ENCODE results near the gene PDE4D. TPM values are rescaled to one million over a fixed set of nuclear protein-coding genes. Genes with fewer than 3 reads are reported as not detected.

The PDE4D gene
- total and polyA plus RNA-seq, 2 donors (not counting 3 experiments of a cell fraction or from before 2014, with no cell fraction given) = 34.5 to 51.2 TPM

- no peak for TF ChIP-seq JUN (IDR thresholded peaks at IDR 0.05; ENCODE audit: borderline replicate concordance, insufficient read depth, insufficient read length, low read depth)
- dilution Hi-C loops (cut with MboI; ENCODE audit: extremely low pct_ligation_motif_present, low sequenced_read_pairs) = no loop called here
- POLR2A ChIA-PET = no interaction called here
Observed at GRCh38 chr5:59729357-59729756, 164.2 kb downstream of the PDE4D start.

GRCh38 chr5:59728356-59728755 is 165.2 kb downstream of the PDE4D start:
- POLR2A ChIA-PET = no interaction called here
- BruUV-seq (replicated peaks) = no TSS peak

More at GRCh38 chr5:59729357-59729756, 164.2 kb downstream of the PDE4D start:
- Histone ChIP-seq H3K9me3 (replicated peaks; ENCODE audit: control insufficient read depth, insufficient read depth, low read length) (no peaks in the 10 kb centered on the region), H3K36me3 (ENCODE audit: control insufficient read depth in 2 of 2, extremely low read depth in 1 of 2, insufficient read depth in 2 of 2, low read length in 2 of 2) (no peaks in the 10 kb centered on the region), H3K4me1 (ENCODE audit: control insufficient read depth, extremely low read depth, insufficient read depth, low read length) (peaks cover 5% of the 10 kb centered on the region), H3K4me2 (ENCODE audit: insufficient read depth, low read length) (no peak overlapping the region), H3K9me1 (replicated peaks; ENCODE audit: control insufficient read depth, extremely low read depth, insufficient read depth, low read length) (no peaks in the 10 kb centered on the region), H3K27me3 (ENCODE audit: control insufficient read depth in 2 of 2, insufficient read depth in 2 of 2, low read length in 2 of 2) (no peaks in the 10 kb centered on the region), H3K4me3 (replicated peaks in 1 of 3; ENCODE audit: insufficient read depth in 1 of 3, low read depth in 1 of 3, low read length in 3 of 3) (no peak overlapping the region), H2AFZ (ENCODE audit: low read depth, low read length) (no peak overlapping the region), H3K9ac (replicated peaks; ENCODE audit: extremely low read depth, insufficient read depth, low read length) (no peak overlapping the region), H3K27ac (ENCODE audit: insufficient read depth, low read depth, low read length) (no peak overlapping the region), H3K79me2 (ENCODE audit: control insufficient read depth, insufficient read depth, low read length) (no peaks in the 10 kb centered on the region), H4K20me1 (replicated peaks; ENCODE audit: control insufficient read depth, extremely low read depth, insufficient read depth, low read length) (no peaks in the 10 kb centered on the region)
- no TSS peak for BruUV-seq (replicated peaks)
- CTCF ChIA-PET = interaction anchor here (0.7 to 2.3 kb wide), 5 partner anchors 10 to 224 kb away, joined by 3 to 7 read pairs (median 4); no protein-coding TSS in a partner anchor
- no peak for FAIRE-seq
- DNase-seq (ENCODE audit: low read depth, low spot score) = no peak
- intact Hi-C loops (cut with micrococcal nuclease) = no loop called here

More at GRCh38 chr5:59728356-59728755, 165.2 kb downstream of the PDE4D start:
- DNase-seq (ENCODE audit: low read depth, low spot score) = no peak
- intact Hi-C loops (cut with micrococcal nuclease) (no loop called here), dilution Hi-C loops (cut with MboI; ENCODE audit: extremely low pct_ligation_motif_present, low sequenced_read_pairs) (no loop called here)
- no peaks in the 10 kb centered on the region for H3K9me1 ChIP-seq (replicated peaks; ENCODE audit: control insufficient read depth, extremely low read depth, insufficient read depth, low read length)
- H3K36me3 ChIP-seq (ENCODE audit: control insufficient read depth in 2 of 2, extremely low read depth in 1 of 2, insufficient read depth in 2 of 2, low read length in 2 of 2) = no peaks in the 10 kb centered on the region
- no peak overlapping the region for H3K4me3 ChIP-seq (replicated peaks in 1 of 3; ENCODE audit: insufficient read depth in 1 of 3, low read depth in 1 of 3, low read length in 3 of 3)
- no peaks in the 10 kb centered on the region for H3K79me2 ChIP-seq (ENCODE audit: control insufficient read depth, insufficient read depth, low read length)
- H3K9me3 ChIP-seq (replicated peaks; ENCODE audit: control insufficient read depth, insufficient read depth, low read length) = no peaks in the 10 kb centered on the region
- FAIRE-seq = no peak
- H3K27me3 ChIP-seq (ENCODE audit: control insufficient read depth in 2 of 2, insufficient read depth in 2 of 2, low read length in 2 of 2) = no peaks in the 10 kb centered on the region
- peaks cover 2% of the 10 kb centered on the region for H4K20me1 ChIP-seq (replicated peaks; ENCODE audit: control insufficient read depth, extremely low read depth, insufficient read depth, low read length)
- no peak overlapping the region for H3K4me2 ChIP-seq (ENCODE audit: insufficient read depth, low read length)
- TF ChIP-seq MAX (IDR thresholded peaks at IDR 0.05; ENCODE audit: insufficient read depth, insufficient read length) = no peak
- TF ChIP-seq, protein P1, sequence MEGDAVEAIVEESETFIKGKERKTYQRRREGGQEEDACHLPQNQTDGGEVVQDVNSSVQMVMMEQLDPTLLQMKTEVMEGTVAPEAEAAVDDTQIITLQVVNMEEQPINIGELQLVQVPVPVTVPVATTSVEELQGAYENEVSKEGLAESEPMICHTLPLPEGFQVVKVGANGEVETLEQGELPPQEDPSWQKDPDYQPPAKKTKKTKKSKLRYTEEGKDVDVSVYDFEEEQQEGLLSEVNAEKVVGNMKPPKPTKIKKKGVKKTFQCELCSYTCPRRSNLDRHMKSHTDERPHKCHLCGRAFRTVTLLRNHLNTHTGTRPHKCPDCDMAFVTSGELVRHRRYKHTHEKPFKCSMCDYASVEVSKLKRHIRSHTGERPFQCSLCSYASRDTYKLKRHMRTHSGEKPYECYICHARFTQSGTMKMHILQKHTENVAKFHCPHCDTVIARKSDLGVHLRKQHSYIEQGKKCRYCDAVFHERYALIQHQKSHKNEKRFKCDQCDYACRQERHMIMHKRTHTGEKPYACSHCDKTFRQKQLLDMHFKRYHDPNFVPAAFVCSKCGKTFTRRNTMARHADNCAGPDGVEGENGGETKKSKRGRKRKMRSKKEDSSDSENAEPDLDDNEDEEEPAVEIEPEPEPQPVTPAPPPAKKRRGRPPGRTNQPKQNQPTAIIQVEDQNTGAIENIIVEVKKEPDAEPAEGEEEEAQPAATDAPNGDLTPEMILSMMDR (IDR thresholded peaks at IDR 0.05; ENCODE audit: extremely low read depth in 1 of 2, insufficient read depth in 1 of 2, low read depth in 1 of 2, low read length in 2 of 2) = no peak
- no peak for TF ChIP-seq GATA2 (IDR thresholded peaks at IDR 0.05; ENCODE audit: insufficient read depth, insufficient read length, low read depth, low read length)
- no peak for TF ChIP-seq POLR2AphosphoS5 (IDR thresholded peaks at IDR 0.05; ENCODE audit: insufficient read depth, low read depth, low read length)
- no peak for TF ChIP-seq JUN (IDR thresholded peaks at IDR 0.05; ENCODE audit: borderline replicate concordance, insufficient read depth, insufficient read length, low read depth)
- peaks cover 11% of the 10 kb centered on the region for H3K4me1 ChIP-seq (ENCODE audit: control insufficient read depth, extremely low read depth, insufficient read depth, low read length)
- CTCF ChIA-PET = interaction anchor here (1.0 to 2.3 kb wide), 3 partner anchors 16 to 55 kb away, joined by 3 to 7 read pairs (median 4); no protein-coding TSS in a partner anchor
- H2AFZ ChIP-seq (ENCODE audit: low read depth, low read length) = no peak overlapping the region
- H3K27ac ChIP-seq (ENCODE audit: insufficient read depth, low read depth, low read length) = no peak overlapping the region
- no peak overlapping the region for H3K9ac ChIP-seq (replicated peaks; ENCODE audit: extremely low read depth, insufficient read depth, low read length)

All from endothelial cell of umbilical vein (primary cell).